ENCODE data around the gene LNPEP. TPM values are rescaled to one million over a fixed set of nuclear protein-coding genes. Genes with fewer than 3 reads are reported as not detected.

LNPEP gene
- total and polyA plus RNA-seq, 10 of the 15 experiments (the other 5 are each of a cell fraction or from before 2014, with no cell fraction given): 5.6 to 54.9 (median 25.0) TPM

DNA sequence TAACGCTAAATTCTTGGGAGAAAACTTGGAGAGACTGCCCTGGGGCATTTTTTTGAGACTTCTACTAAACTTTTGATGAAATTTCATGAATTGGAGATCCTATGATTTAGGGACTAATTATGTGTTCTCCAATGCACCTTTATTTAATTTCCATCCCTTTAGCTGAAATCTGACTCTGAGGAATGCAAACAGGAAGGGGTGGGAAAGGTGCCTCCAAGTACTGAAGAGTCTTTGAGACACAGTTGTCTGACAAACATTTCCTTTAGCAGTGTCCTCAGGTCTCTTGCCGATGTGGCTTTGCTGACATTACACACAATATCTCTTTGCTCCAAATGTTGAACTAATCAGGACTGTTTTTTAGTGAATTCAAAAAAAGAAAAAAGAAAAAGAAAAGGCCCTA is 129.6 kb downstream of the LNPEP start:
- Histone ChIP-seq H3K4me2 (ENCODE audit: control insufficient read depth, insufficient read depth) (no peak overlapping the region), H2AFZ (ENCODE audit: control insufficient read depth, low read depth, low read length) (no peak overlapping the region), H3K36me3 (ENCODE audit: control insufficient read depth in 2 of 2, insufficient read depth in 2 of 2, low read length in 1 of 2) (no peaks in the 10 kb centered on the region), H3K9ac (ENCODE audit: control insufficient read depth, insufficient read depth, low read length) (no peak overlapping the region), H3K27me3 (replicated peaks in 1 of 2; ENCODE audit: control insufficient read depth in 2 of 2, insufficient read depth in 2 of 2, low read length in 1 of 2) (no peaks in the 10 kb centered on the region), H3K9me3 (replicated peaks; ENCODE audit: control insufficient read depth, insufficient read depth, low read length) (no peaks in the 10 kb centered on the region), H3K79me2 (ENCODE audit: control insufficient read depth, insufficient read depth, low read length) (no peaks in the 10 kb centered on the region), H3K27ac (ENCODE audit: control insufficient read depth, insufficient read depth) (no peak overlapping the region), H3K4me1 (ENCODE audit: control insufficient read depth, insufficient read depth, low read length) (no peaks in the 10 kb centered on the region), H4K20me1 (ENCODE audit: control insufficient read depth, insufficient read depth) (no peaks in the 10 kb centered on the region), H3K4me3 (no peak overlapping the region)
- in situ Hi-C loops (cut with MboI) (no loop called here), intact Hi-C loops (cut with micrococcal nuclease; ENCODE audit: unreplicated experiment) (no loop called here)
- no peak for ATAC-seq
- ChIA-PET POLR2A (no interaction called here), SMC1A (ENCODE audit: uncharacterized antibody, unreplicated experiment) (no interaction called here), CTCF (interaction anchor here (0.8 kb wide), 1 partner anchor 14 kb away, joined by 3 read pairs; no protein-coding TSS in a partner anchor), RAD21 (ENCODE audit: unreplicated experiment) (no interaction called here)
- no TSS peak for BruUV-seq (replicated peaks)
- no peak for DNase-seq (ENCODE audit: low read depth, low spot score)
- FAIRE-seq: no peak
- 68% methylated on average over 2 of the region's 2 CpGs for WGBS (ENCODE audit: insufficient coverage, insufficient replicate concordance, low lambda C conversion rate, missing lambda C conversion rate)
- TF ChIP-seq, protein P1, sequence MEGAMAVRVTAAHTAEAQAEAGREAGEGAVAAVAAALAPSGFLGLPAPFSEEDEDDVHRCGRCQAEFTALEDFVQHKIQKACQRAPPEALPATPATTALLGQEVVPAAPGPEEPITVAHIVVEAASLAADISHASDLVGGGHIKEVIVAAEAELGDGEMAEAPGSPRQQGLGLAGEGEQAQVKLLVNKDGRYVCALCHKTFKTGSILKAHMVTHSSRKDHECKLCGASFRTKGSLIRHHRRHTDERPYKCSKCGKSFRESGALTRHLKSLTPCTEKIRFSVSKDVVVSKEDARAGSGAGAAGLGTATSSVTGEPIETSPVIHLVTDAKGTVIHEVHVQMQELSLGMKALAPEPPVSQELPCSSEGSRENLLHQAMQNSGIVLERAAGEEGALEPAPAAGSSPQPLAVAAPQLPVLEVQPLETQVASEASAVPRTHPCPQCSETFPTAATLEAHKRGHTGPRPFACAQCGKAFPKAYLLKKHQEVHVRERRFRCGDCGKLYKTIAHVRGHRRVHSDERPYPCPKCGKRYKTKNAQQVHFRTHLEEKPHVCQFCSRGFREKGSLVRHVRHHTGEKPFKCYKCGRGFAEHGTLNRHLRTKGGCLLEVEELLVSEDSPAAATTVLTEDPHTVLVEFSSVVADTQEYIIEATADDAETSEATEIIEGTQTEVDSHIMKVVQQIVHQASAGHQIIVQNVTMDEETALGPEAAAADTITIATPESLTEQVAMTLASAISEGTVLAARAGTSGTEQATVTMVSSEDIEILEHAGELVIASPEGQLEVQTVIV (IDR thresholded peaks at IDR 0.05; ENCODE audit: borderline replicate concordance, partially characterized antibody): no peak
- TF ChIP-seq, protein P2, sequence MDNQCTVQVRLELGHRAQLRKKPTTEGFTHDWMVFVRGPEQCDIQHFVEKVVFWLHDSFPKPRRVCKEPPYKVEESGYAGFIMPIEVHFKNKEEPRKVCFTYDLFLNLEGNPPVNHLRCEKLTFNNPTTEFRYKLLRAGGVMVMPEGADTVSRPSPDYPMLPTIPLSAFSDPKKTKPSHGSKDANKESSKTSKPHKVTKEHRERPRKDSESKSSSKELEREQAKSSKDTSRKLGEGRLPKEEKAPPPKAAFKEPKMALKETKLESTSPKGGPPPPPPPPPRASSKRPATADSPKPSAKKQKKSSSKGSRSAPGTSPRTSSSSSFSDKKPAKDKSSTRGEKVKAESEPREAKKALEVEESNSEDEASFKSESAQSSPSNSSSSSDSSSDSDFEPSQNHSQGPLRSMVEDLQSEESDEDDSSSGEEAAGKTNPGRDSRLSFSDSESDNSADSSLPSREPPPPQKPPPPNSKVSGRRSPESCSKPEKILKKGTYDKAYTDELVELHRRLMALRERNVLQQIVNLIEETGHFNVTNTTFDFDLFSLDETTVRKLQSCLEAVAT (IDR thresholded peaks at IDR 0.05): no peak
- TF ChIP-seq, protein P3, sequence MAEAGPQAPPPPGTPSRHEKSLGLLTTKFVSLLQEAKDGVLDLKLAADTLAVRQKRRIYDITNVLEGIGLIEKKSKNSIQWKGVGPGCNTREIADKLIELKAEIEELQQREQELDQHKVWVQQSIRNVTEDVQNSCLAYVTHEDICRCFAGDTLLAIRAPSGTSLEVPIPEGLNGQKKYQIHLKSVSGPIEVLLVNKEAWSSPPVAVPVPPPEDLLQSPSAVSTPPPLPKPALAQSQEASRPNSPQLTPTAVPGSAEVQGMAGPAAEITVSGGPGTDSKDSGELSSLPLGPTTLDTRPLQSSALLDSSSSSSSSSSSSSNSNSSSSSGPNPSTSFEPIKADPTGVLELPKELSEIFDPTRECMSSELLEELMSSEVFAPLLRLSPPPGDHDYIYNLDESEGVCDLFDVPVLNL (IDR thresholded peaks at IDR 0.05; ENCODE audit: low read depth, low read length): no peak
- TF ChIP-seq TAF1 (IDR thresholded peaks at IDR 0.05; ENCODE audit: borderline replicate concordance, low read depth, low read length): no peak
- TF ChIP-seq POU2F2 (IDR thresholded peaks at IDR 0.05; ENCODE audit: borderline replicate concordance, low read depth, low read length): no peak
- no peak for TF ChIP-seq NR2C2 (IDR thresholded peaks at IDR 0.05; ENCODE audit: borderline replicate concordance, control insufficient read depth, insufficient read length, low read depth)
- TF ChIP-seq, protein P4, sequence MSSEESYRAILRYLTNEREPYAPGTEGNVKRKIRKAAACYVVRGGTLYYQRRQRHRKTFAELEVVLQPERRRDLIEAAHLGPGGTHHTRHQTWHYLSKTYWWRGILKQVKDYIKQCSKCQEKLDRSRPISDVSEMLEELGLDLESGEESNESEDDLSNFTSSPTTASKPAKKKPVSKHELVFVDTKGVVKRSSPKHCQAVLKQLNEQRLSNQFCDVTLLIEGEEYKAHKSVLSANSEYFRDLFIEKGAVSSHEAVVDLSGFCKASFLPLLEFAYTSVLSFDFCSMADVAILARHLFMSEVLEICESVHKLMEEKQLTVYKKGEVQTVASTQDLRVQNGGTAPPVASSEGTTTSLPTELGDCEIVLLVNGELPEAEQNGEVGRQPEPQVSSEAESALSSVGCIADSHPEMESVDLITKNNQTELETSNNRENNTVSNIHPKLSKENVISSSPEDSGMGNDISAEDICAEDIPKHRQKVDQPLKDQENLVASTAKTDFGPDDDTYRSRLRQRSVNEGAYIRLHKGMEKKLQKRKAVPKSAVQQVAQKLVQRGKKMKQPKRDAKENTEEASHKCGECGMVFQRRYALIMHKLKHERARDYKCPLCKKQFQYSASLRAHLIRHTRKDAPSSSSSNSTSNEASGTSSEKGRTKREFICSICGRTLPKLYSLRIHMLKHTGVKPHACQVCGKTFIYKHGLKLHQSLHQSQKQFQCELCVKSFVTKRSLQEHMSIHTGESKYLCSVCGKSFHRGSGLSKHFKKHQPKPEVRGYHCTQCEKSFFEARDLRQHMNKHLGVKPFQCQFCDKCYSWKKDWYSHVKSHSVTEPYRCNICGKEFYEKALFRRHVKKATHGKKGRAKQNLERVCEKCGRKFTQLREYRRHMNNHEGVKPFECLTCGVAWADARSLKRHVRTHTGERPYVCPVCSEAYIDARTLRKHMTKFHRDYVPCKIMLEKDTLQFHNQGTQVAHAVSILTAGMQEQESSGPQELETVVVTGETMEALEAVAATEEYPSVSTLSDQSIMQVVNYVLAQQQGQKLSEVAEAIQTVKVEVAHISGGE (CRISPR knock-in tag; IDR thresholded peaks at IDR 0.05): no peak
- no peak for TF ChIP-seq NFYA (IDR thresholded peaks at IDR 0.05; ENCODE audit: borderline replicate concordance, low read depth, low read length)
- TF ChIP-seq, protein P5, sequence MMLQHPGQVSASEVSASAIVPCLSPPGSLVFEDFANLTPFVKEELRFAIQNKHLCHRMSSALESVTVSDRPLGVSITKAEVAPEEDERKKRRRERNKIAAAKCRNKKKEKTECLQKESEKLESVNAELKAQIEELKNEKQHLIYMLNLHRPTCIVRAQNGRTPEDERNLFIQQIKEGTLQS (IDR thresholded peaks at IDR 0.05; ENCODE audit: borderline replicate concordance, extremely low read depth, low read depth, low read length): no peak
- TF ChIP-seq CHD2 (IDR thresholded peaks at IDR 0.05; ENCODE audit: borderline replicate concordance, low read depth, low read length): no peak

Measured in GM12878 (cell line).